ENCODE data around the gene UROC1.

GRCh38 chr3:126452213-126452612, 65.4 kb downstream of the UROC1 start:
- TF ChIP-seq POLR2A (IDR thresholded peaks at IDR 0.05; ENCODE audit: low read length) (no peak), GATA1 (IDR thresholded peaks at IDR 0.05; ENCODE audit: low read depth, low read length) (no peak)
